Measurements from ENCODE around the gene PPP2R3B. TPM values are rescaled to one million over a fixed set of nuclear protein-coding genes. Genes with fewer than 3 reads are reported as not detected.

Gene PPP2R3B
- total and polyA plus RNA-seq, 2 of the 13 experiments (the other 11 are each of a cell fraction or from before 2014, with no cell fraction given) = 17.0 to 21.4 TPM

GRCh38 chrX:373641-374471 is 12.9 kb downstream of the PPP2R3B start (continued):
- no peak for TF ChIP-seq NFAT5 (CRISPR knock-in tag; IDR thresholded peaks at IDR 0.05)
- TF ChIP-seq ZNF280D (CRISPR knock-in tag; IDR thresholded peaks at IDR 0.05) = no peak
- TF ChIP-seq FUBP1 (CRISPR knock-in tag; IDR thresholded peaks at IDR 0.05; ENCODE audit: borderline replicate concordance) = no peak
- no peak for TF ChIP-seq ATF6 (CRISPR knock-in tag; conservative IDR thresholded peaks at IDR 0.05)
- no peak for TF ChIP-seq ZNF841 (CRISPR knock-in tag; IDR thresholded peaks at IDR 0.05; ENCODE audit: borderline replicate concordance)
- TF ChIP-seq NFE2L1 (CRISPR knock-in tag; IDR thresholded peaks at IDR 0.05; ENCODE audit: borderline replicate concordance) = no peak
- TF ChIP-seq GATA4 (IDR thresholded peaks at IDR 0.05; ENCODE audit: borderline replicate concordance, low read depth) = no peak
- no peak for TF ChIP-seq DNMT3B (CRISPR knock-in tag; conservative IDR thresholded peaks at IDR 0.05)
- TF ChIP-seq ZNF776 (CRISPR knock-in tag; IDR thresholded peaks at IDR 0.05) = no peak
- TF ChIP-seq AHR (CRISPR knock-in tag; IDR thresholded peaks at IDR 0.05) = no peak
- TF ChIP-seq ZSCAN29 (CRISPR knock-in tag; conservative IDR thresholded peaks at IDR 0.05) = no peak

All from HepG2 (cell line).